Lung microvascular endothelial cell (primary cell): ENCODE results near the gene PARN. TPM values are rescaled to one million over a fixed set of nuclear protein-coding genes. Genes with fewer than 3 reads are reported as not detected.
"Not testable (repeated sequence)": the region's sequence is repeated elsewhere in the genome, so short reads cannot be mapped to it uniquely, and the experiment has no call there.

ENCODE experiments used
- DNase-seq, 2 donors: peaks; one replicate each; pipeline versions ENCODE4 v3.0.0 to v3.0.0-alpha.2; 2010; ENCODE audit warnings: low read depth in 2 of 2
- total RNA-seq: library from RNA; depleted of rRNA; stranded (reverse); fragments of >200 nt; gene quantifications from 2 replicates; pipeline ENCODE4 v1.2.1, GENCODE V29; 2014

PARN gene
- total RNA-seq, 1 donor from 2014 or later = 17.9 TPM

- DNase-seq = no peak
Observed at GRCh38 chr16:14473488-14473887, 156.6 kb downstream of the PARN start.

GRCh38 chr16:14472357-14472756, 157.7 kb downstream of the PARN start:
- DNase-seq = no peak

DNA sequence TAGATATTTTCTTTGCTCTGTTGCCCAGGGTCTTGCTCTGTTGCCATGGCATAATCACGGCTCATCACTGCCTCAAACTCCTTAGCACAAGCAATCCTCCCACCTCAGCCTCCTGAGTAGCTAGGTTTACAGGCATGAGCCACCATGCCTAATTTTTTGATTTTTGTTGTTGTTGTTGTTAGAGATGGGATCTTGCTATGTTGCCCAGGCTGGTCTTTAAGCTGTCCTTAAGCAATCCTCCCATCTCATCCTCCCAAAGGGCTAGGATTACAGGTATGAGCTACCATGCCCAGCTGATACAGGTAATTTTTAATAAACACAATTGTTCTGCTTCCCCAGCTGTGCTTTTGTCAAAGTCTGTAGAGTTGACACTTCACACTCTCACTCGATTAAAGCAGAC, 159.3 kb downstream of the PARN start:
- no peak for DNase-seq

- DNase-seq = no peak
Observed at GRCh38 chr16:14465799-14466198, 164.3 kb downstream of the PARN start.

GRCh38 chr16:14464796-14465195, 165.3 kb downstream of the PARN start:
- DNase-seq = no peak

GRCh38 chr16:14464192-14464591, 165.9 kb downstream of the PARN start:
- no peak for DNase-seq

DNA sequence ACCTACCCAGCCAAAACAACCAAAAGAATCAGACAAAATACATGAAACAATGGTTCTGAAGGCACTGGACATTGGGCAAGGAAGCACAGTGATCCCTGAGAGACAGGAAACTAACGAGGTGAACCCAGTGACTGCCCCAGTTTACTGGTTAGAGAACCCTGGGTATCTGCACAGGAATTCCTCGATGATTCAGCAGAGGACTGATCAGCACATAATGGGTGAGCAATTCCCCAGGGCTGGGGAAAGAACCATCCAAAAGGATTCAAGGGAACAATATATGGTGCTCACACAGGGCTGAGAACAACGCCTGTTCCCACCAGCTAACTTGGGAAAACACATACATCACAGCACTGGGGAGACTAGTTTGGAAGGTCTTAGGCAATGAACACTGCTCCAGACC, 167.2 kb downstream of the PARN start:
- DNase-seq = peak in 1 of 2 donors; percentile 64

DNA sequence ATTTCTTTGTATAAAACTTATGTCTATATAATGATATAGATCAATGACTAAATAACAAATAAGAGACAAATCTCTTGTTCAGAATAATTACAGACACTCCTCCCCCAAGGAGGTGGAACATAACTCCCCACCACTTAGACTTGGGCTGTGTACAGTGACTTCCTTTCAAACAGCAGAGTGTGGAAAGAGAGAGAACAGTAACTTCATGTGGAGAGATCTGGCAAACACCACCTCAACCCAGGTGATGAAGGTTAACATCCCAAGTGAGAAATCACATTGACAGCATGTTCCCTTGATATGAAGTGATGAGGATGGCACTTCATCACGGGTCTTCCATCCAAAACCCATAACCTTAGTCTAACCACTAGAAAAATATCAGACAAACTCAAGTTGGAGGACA, 169.3 kb downstream of the PARN start:
- no peak for DNase-seq

DNA sequence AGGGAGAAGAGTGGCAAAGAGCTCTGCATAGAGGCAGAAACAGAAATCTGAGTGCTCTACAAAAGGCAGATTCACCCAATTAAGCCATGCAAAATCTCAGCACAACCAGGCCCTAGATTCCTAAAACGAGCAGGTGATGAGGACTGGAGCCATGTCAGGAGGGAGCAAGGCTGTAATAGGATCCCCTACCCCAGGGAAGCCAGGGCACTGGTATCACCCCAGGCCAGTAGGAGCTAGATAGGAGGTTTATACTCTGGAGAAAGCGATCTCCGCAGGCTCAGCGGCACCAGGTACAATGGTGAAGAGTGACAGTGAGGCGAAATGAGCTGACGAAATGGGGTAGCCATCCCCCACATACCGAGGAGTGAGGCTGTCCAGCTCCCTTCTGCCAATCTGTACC, 171.5 kb downstream of the PARN start:
- DNase-seq = no peak

GRCh38 chr16:14456793-14457481, 173.1 kb downstream of the PARN start:
- DNase-seq = no peak

DNA sequence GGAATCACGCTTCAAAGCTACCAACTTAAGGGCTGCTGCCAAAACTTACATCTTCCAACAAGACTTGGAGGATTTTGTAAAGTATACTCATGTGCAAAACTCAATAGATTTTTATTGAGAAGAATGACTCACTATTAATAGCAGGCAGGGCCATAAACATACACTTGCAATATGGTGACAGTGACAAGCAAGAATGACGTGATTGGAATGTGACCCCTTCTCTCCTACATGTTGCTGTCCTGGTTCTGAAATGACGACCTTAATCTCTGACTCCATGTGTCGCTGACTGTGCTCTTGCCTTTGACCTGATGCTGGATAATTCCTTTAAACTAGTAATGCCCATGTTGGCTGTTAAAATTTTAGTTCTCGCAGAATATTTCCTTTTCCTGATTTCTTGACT, 174.5 kb downstream of the PARN start:
- DNase-seq = peak; percentile 7 to 11

GRCh38 chr16:14454391-14454790, 175.7 kb downstream of the PARN start:
- no peak for DNase-seq

GRCh38 chr16:14452066-14452465, 178.0 kb downstream of the PARN start:
- no peak for DNase-seq

- DNase-seq = no peak
Observed at GRCh38 chr16:14450846-14451245, 179.2 kb downstream of the PARN start.

DNA sequence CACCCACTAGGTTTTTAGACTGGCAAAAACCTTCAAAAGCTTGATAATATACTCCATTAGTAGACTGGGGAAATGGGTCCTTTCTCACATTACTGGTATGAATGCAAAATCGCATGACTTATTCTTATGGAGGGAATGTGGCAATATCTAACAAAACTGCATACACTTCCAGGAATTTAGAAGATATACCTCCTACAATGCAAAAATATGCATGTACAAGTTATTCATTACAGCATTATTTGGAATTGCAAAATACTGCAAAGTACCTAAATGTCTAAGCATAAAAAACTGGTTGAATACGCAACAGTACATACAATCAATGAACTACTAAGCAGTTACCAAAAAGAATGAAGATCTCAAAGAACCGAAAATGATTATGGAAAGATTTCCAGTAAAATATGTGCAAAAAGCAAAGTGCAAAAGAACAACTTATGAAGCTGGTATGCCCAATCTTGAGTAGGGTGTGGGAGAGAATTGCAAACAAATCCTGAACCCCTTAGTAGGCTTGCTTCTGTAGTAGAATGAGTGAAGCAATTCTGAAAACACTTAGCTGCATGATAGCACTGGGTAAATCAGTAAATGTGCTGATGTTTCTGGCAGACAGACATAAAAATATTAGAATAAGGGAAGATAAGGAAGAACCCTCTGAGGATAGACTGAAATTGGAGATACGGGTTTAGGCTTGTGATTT, 180.1 kb downstream of the PARN start:
- DNase-seq = no peak

GRCh38 chr16:14449334-14449733, 180.7 kb downstream of the PARN start:
- no peak for DNase-seq

GRCh38 chr16:14448879-14449278, 181.2 kb downstream of the PARN start:
- no peak for DNase-seq

DNA sequence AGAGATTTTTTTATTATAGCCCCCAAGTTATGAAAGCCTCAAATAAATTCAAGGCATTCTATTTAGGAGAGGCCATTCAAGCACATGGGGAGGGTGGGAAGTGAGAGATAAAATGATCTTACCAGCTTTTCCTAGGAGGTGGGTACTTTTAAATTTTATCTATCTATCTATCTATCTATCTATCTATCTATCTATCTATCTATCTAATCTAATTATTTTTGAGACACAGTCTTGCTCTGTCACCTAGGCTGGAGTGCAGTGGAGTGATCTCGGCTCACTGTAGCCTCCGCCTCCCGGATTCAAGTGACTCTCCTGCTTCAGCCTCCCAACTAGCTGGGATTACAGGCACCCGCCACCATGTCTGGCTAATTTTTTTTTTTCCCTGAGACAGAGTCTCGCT, 182.3 kb downstream of the PARN start:
- DNase-seq = no peak

DNA sequence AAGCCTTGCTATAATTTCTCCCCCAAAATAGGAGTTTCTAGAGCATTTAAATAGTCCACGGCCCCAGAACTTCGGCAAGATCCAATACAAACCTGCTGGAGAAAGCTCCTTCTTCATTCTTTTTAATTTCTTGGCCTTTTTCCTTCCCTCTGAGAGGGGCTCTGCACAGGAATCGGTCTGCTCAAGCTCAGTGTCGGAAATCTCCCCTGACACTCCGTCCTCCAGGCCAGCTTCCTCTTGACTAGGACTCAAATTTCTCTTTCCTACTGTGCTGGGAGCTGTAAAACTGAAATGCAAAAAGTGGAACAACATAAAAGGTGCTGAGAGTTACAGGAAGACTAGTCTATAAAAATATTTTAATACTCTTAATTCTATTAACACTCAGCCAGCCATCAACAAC, 183.3 kb downstream of the PARN start:
- DNase-seq = no peak

- DNase-seq = no peak
Observed at GRCh38 chr16:14445937-14446715, 183.9 kb downstream of the PARN start.

- no peak for DNase-seq
Observed at GRCh38 chr16:14444979-14445810, 184.9 kb downstream of the PARN start.

GRCh38 chr16:14441533-14441932, 188.5 kb downstream of the PARN start:
- not testable (repeated sequence) for DNase-seq
